MCF 10A (cell line): Measurements from ENCODE around the gene PDE4D. TPM values are rescaled to one million over a fixed set of nuclear protein-coding genes. Genes with fewer than 3 reads are reported as not detected.
A peak's percentile ranks its signal among the peaks of the same experiment; 100 is the strongest.

Experiments used
- BruUV-seq: library from RNA; stranded (reverse); fragments of 400-500 nt; replicated peaks from 2 replicates; lab custom pipeline; 2021; lab: Mats Ljungman, UMichigan
- CTCF ChIA-PET: fragments of 300-600 bp; sonication (Branson Sonifier 250); formaldehyde crosslinking; extraction: SDS; loops from one replicate; lab custom pipeline; 2021; ENCODE audit warnings: antibody characterized with exemption, inconsistent platforms; lab: Yijun Ruan, JAX
- POLR2A ChIA-PET: fragments of 300-600, 350-650 bp; sonication (Branson Sonifier 250); formaldehyde crosslinking; extraction: SDS; loops from one replicate; lab custom pipeline; 2020; ENCODE audit warnings: antibody characterized with exemption, inconsistent platforms; lab: Yijun Ruan, JAX
- DNase-seq: peaks from one replicate; pipeline ENCODE4 v3.0.0-alpha.2; 2018; ENCODE audit not compliant: unreplicated experiment
- H3K27ac Mint-ChIP-seq: one replicate; pipeline ENCODE4 v1.8.0; 2022; ENCODE audit warnings: mild to moderate bottlenecking, low read depth, mixed read lengths; ENCODE audit not compliant: unreplicated experiment
- H3K27me3 Mint-ChIP-seq: one replicate; pipeline ENCODE4 v1.8.0; 2022; ENCODE audit warnings: mixed read lengths; ENCODE audit not compliant: insufficient read depth, unreplicated experiment
- H3K36me3 Mint-ChIP-seq: one replicate; pipeline ENCODE4 v1.8.0; 2022; ENCODE audit warnings: mild to moderate bottlenecking, moderate library complexity, mixed read lengths; ENCODE audit not compliant: insufficient read depth, unreplicated experiment
- H3K4me1 Mint-ChIP-seq: one replicate; pipeline ENCODE4 v1.8.0; 2022; ENCODE audit warnings: mixed read lengths; ENCODE audit not compliant: insufficient read depth, unreplicated experiment
- H3K4me3 Mint-ChIP-seq: one replicate; pipeline ENCODE4 v1.8.0; 2022; ENCODE audit warnings: mild to moderate bottlenecking, moderate library complexity, mixed read lengths; ENCODE audit not compliant: unreplicated experiment
- H3K9me3 Mint-ChIP-seq: one replicate; pipeline ENCODE4 v1.8.0; 2022; ENCODE audit warnings: mixed read lengths; ENCODE audit not compliant: unreplicated experiment
- intact Hi-C: fragments of 100-400 bp; cut with micrococcal nuclease; formaldehyde crosslinking; loops from 2 replicates; pipeline ENCODE4 v1.14.1; 2022
- total RNA-seq: library from RNA; stranded (reverse); gene quantifications from 2 replicates; pipeline ENCODE4 v1.2.3, GENCODE V29; 2022
- TF ChIP-seq, protein P1 (sequence below): fragments of 200-600 bp; IDR thresholded peaks from one replicate; pipeline ENCODE4 v1.8.0; 2022; ENCODE audit warnings: antibody characterized with exemption, mild to moderate bottlenecking; ENCODE audit not compliant: unreplicated experiment

Gene PDE4D
- total RNA-seq, 1 experiment from 2014 or later = 85.0 TPM

GRCh38 chr5:59553992-59554391 is 339.5 kb downstream of the PDE4D start:
- DNase-seq = no peak
- intact Hi-C loops = no loop called here
- Mint-ChIP-seq H3K36me3 (peaks cover 12% of the 10 kb centered on the region), H3K4me1 (peaks cover 12% of the 10 kb centered on the region), H3K4me3 (no peak overlapping the region), H3K27ac (no peak overlapping the region), H3K9me3 (no peaks in the 10 kb centered on the region), H3K27me3 (no peaks in the 10 kb centered on the region)
- ChIA-PET POLR2A (interaction anchor here (1.4 kb wide), 1 partner anchor 13 kb away, joined by 4 read pairs; no protein-coding TSS in a partner anchor), CTCF (interaction anchor here (0.6 to 1.0 kb wide), 2 partner anchors 37 to 42 kb away, joined by 3 to 5 read pairs; no protein-coding TSS in a partner anchor)
- TF ChIP-seq, protein P1, sequence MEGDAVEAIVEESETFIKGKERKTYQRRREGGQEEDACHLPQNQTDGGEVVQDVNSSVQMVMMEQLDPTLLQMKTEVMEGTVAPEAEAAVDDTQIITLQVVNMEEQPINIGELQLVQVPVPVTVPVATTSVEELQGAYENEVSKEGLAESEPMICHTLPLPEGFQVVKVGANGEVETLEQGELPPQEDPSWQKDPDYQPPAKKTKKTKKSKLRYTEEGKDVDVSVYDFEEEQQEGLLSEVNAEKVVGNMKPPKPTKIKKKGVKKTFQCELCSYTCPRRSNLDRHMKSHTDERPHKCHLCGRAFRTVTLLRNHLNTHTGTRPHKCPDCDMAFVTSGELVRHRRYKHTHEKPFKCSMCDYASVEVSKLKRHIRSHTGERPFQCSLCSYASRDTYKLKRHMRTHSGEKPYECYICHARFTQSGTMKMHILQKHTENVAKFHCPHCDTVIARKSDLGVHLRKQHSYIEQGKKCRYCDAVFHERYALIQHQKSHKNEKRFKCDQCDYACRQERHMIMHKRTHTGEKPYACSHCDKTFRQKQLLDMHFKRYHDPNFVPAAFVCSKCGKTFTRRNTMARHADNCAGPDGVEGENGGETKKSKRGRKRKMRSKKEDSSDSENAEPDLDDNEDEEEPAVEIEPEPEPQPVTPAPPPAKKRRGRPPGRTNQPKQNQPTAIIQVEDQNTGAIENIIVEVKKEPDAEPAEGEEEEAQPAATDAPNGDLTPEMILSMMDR = no peak
- BruUV-seq = no TSS peak

DNA sequence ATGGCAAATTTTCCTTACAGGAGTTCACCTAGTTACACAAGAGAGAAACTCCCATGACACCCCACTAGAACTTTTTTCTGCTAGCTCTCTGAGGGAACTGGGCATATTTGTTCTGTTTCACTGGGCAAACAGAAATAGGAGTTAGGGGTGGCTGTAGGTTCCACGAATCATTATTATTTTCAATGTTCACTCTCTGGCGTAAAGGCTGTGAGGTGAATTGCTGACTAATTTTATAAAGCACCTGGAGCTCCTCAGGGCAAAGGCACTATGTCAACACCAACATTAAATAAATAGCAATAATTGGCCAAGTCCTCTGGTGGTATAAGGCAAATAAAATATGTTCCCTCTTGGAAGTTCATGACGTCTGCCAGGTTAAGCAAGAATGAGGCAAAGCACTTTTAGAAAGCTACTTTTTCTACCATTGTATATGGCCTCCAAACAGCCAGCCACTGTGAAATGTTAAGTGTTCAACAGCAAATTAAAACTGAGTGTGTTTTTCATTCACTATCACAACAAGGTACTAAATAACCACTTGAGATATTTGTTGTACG is 344.6 kb downstream of the PDE4D start:
- BruUV-seq = no TSS peak
- intact Hi-C loops = no loop called here
- ChIA-PET POLR2A (interaction anchor here (0.6 to 2.2 kb wide), 18 partner anchors 9 to 273 kb away, joined by 3 to 16 read pairs (median 4); no protein-coding TSS in a partner anchor), CTCF (interaction anchor here (0.6 to 1.9 kb wide), 5 partner anchors 10 to 124 kb away, joined by 3 to 5 read pairs (median 3); no protein-coding TSS in a partner anchor)
- TF ChIP-seq, protein P1 = no peak
- peak; percentile 72 for DNase-seq
- Mint-ChIP-seq H3K27ac (peak overlapping the region; percentile 92), H3K4me3 (no peak overlapping the region), H3K9me3 (no peaks in the 10 kb centered on the region), H3K36me3 (peaks cover 8% of the 10 kb centered on the region), H3K4me1 (peaks cover 33% of the 10 kb centered on the region), H3K27me3 (no peaks in the 10 kb centered on the region)

GRCh38 chr5:59547731-59548130 is 345.8 kb downstream of the PDE4D start:
- no peak for DNase-seq
- Mint-ChIP-seq H3K9me3 (no peaks in the 10 kb centered on the region), H3K36me3 (peaks cover 8% of the 10 kb centered on the region), H3K4me1 (peaks cover 39% of the 10 kb centered on the region), H3K4me3 (no peak overlapping the region), H3K27me3 (no peaks in the 10 kb centered on the region), H3K27ac (peak overlapping the region; percentile 92)
- TF ChIP-seq, protein P1 = no peak
- no TSS peak for BruUV-seq
- POLR2A ChIA-PET = interaction anchor here (0.7 to 2.2 kb wide), 9 partner anchors 14 to 163 kb away, joined by 3 to 16 read pairs (median 4); no protein-coding TSS in a partner anchor
- intact Hi-C loops = no loop called here
- CTCF ChIA-PET = interaction anchor here (1.1 to 1.9 kb wide), 2 partner anchors 42 to 125 kb away, joined by 4 to 5 read pairs; no protein-coding TSS in a partner anchor

DNA sequence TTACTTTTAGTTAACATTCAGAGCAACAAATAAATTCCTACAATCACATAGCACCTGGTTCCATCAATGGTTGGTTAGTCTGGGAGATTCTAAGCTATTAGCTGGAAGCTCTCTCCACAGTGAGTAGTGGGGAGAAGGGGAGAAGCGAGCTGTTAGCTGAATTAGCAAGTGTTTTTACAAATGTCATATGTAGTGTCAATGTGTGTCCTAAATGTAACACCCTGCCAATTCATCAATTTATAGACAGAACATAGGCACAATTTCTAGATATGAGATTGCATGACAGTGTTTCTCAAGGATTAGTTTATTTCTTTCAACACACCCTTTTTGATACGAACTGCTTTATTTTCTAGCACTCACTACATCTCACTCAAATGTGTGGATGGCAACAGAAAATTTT is 349.0 kb downstream of the PDE4D start:
- CTCF ChIA-PET = interaction anchor here (0.8 to 1.0 kb wide), 4 partner anchors 18 to 128 kb away, joined by 3 to 5 read pairs (median 4); no protein-coding TSS in a partner anchor

More for the DNA sequence above, 349.0 kb downstream of the PDE4D start:
- BruUV-seq = no TSS peak
- intact Hi-C loops = no loop called here
- peaks cover 8% of the 10 kb centered on the region for H3K36me3 Mint-ChIP-seq
- peaks cover 45% of the 10 kb centered on the region for H3K4me1 Mint-ChIP-seq
- no peak overlapping the region for H3K4me3 Mint-ChIP-seq
- peak overlapping the region; percentile 89 for H3K27ac Mint-ChIP-seq
- no peaks in the 10 kb centered on the region for H3K9me3 Mint-ChIP-seq
- DNase-seq = no peak
- POLR2A ChIA-PET = interaction anchor here (0.6 to 1.7 kb wide), 10 partner anchors 8 to 508 kb away, joined by 3 to 4 read pairs (median 3); no protein-coding TSS in a partner anchor
- H3K27me3 Mint-ChIP-seq = no peaks in the 10 kb centered on the region
- TF ChIP-seq, protein P1 = no peak
